HL-60 (cell line): Measurements from ENCODE around the gene NPFF.

Experiments
- POLR2AphosphoS5 ChIP-seq: IDR thresholded peaks from 2 replicates; pipeline ENCODE4 v1.6.1; 2012; ENCODE audit warnings: low read depth
- REST ChIP-seq: IDR thresholded peaks from 2 replicates; pipeline ENCODE4 v1.6.1; 2012; ENCODE audit warnings: low read depth; ENCODE audit not compliant: insufficient replicate concordance
- TF ChIP-seq, protein P1 (sequence below): IDR thresholded peaks from one replicate; pipeline ENCODE4 v1.5.1; 2011; ENCODE audit warnings: low read length, control low read depth, inconsistent platforms; ENCODE audit not compliant: insufficient read depth

DNA sequence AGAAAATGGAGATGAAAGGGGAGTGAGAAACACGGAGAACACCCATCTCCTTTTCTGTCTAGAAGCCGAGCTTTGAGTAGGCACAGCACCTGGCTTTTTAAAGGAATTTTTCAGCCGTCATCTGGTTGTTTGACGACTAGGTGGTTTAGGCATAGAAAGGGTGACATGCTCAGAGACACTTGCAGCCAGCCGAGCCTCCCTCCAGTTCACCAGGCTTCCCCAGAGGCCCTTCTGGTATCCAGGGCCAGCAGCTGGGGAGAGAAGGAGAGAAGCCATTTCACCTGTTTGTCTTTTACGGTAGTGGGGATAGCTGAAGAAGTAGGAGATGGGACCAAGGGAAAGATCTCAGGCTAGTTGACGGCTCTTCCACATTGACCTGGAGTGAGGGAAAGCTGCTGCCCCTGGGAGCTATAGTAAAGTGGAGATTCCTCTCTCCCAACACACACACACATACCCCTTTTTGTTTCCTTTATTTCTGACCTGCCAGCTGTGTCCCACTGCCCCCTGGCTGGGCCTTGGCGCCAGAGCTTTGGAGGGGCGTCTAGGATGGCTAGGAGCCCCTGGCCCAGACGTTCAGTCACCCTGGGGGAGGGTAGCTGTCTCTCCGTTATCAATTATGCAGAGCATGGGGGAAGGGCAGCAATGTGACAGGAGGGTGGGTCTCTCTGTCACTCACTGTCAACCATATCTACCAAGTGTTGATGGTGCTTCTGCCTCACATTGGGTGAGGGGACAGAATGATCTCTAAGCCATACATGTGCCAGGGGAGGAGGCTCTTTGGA lies 13.5 kb downstream of the NPFF start:
- TF ChIP-seq, protein P1, sequence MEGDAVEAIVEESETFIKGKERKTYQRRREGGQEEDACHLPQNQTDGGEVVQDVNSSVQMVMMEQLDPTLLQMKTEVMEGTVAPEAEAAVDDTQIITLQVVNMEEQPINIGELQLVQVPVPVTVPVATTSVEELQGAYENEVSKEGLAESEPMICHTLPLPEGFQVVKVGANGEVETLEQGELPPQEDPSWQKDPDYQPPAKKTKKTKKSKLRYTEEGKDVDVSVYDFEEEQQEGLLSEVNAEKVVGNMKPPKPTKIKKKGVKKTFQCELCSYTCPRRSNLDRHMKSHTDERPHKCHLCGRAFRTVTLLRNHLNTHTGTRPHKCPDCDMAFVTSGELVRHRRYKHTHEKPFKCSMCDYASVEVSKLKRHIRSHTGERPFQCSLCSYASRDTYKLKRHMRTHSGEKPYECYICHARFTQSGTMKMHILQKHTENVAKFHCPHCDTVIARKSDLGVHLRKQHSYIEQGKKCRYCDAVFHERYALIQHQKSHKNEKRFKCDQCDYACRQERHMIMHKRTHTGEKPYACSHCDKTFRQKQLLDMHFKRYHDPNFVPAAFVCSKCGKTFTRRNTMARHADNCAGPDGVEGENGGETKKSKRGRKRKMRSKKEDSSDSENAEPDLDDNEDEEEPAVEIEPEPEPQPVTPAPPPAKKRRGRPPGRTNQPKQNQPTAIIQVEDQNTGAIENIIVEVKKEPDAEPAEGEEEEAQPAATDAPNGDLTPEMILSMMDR = no peak
- TF ChIP-seq REST = no peak
- no peak for TF ChIP-seq POLR2AphosphoS5
